NT2/D1 (cell line): Measurements from ENCODE around the gene IL18.

Source experiments
- SUZ12 ChIP-seq: IDR thresholded peaks from 2 replicates; pipeline ENCODE4 v1.6.1; 2011; ENCODE audit not compliant: insufficient read length, insufficient read depth; ENCODE audit errors: extremely low read depth
- YY1 ChIP-seq: IDR thresholded peaks from 2 replicates; pipeline ENCODE4 v1.6.1; 2011; ENCODE audit not compliant: insufficient read length, insufficient read depth
- ZNF274 ChIP-seq: IDR thresholded peaks from 2 replicates; pipeline ENCODE4 v1.6.1; 2011; ENCODE audit warnings: mild to moderate bottlenecking, low read depth, low read length

- TF ChIP-seq ZNF274 (no peak), SUZ12 (no peak), YY1 (no peak)
These were observed 47.0 kb upstream of the IL18 start for GRCh38 chr11:112210890-112211289.
